PFSK-1 (cell line): Measurements from ENCODE around the gene UNC93A.

Experiments
- SIN3A ChIP-seq: IDR thresholded peaks from 2 replicates; pipeline ENCODE4 v1.6.1; 2012; ENCODE audit warnings: mild to moderate bottlenecking, low read length, moderate library complexity, borderline replicate concordance; ENCODE audit not compliant: insufficient read depth
- TAF1 ChIP-seq: IDR thresholded peaks from 2 replicates; pipeline ENCODE4 v1.6.1; 2012; ENCODE audit warnings: low read length, control low read depth, borderline replicate concordance; ENCODE audit not compliant: insufficient read depth

GRCh38 chr6:167350731-167351655 is 59.9 kb downstream of the UNC93A start:
- no peak for TF ChIP-seq TAF1
- TF ChIP-seq SIN3A: no peak
